Stimulated activated CD4-positive, alpha-beta T cell treated with anti-CD3 and anti-CD28 coated beads, Interleukin-15, amount 100 ng/mL, for 24 hours (primary cell): Measurements from ENCODE around the gene NFATC3.
A peak's percentile ranks its signal among the peaks of the same experiment; 100 is the strongest.
"Not testable (repeated sequence)": the region's sequence is repeated elsewhere in the genome, so short reads cannot be mapped to it uniquely, and the experiment has no call there.

Source experiments
- DNase-seq: peaks from one replicate; pipeline ENCODE4 v3.0.0-alpha.2; 2020

The NFATC3 gene

GRCh38 chr16:68090130-68090529 is 5.0 kb downstream of the NFATC3 start:
- DNase-seq, result no peak

- DNase-seq, result no peak
These were observed 5.4 kb downstream of the NFATC3 start for GRCh38 chr16:68090533-68090932.

GRCh38 chr16:68091380-68092261 is 6.5 kb downstream of the NFATC3 start:
- DNase-seq, result no peak

- DNase-seq, result not testable (repeated sequence)
These were observed 7.1 kb downstream of the NFATC3 start for GRCh38 chr16:68092275-68092674.

- DNase-seq, result no peak
These were observed 8.8 kb downstream of the NFATC3 start for GRCh38 chr16:68093816-68094613.

- DNase-seq, result no peak
These were observed 9.4 kb downstream of the NFATC3 start for GRCh38 chr16:68094614-68094934.

- no peak for DNase-seq
These were observed 11.3 kb downstream of the NFATC3 start for GRCh38 chr16:68096491-68096890.

DNA sequence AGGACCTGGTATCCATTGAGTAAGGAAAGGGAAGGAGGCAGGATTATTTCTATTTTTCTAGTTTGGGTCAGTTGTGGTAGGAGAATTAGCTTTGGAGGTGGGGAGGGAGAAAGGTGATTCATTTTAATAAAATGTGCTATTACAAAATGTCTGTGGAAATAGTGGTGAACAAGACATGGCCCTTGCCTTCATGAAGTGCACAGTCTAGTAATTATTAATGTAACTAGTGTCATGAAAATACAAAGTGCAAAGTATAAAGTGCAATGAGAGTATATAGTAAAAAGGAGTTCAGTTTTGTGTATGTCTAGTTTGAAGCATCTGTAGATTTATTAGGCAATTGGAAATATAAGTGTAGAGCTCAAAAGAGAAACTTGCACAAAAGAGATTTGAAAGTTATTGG is 11.9 kb downstream of the NFATC3 start:
- no peak for DNase-seq

DNA sequence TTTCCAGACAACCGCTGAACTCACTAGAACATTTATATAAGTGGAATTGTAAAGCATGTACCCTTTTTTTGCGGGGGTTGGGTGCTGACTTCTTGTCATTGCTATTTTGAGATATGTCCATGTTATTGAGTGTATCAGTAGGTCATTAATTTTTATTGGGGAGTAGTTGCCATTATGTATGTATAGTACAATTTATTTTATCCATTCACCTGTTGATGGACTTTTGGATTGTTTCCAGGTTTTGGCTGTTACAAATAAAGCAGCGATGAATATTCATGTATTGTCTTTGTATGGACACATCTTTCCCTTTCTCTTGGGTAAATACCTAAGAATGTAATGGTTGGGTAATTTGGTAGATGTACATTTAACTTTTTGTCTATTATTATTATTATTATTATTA is 12.7 kb downstream of the NFATC3 start:
- no peak for DNase-seq

DNA sequence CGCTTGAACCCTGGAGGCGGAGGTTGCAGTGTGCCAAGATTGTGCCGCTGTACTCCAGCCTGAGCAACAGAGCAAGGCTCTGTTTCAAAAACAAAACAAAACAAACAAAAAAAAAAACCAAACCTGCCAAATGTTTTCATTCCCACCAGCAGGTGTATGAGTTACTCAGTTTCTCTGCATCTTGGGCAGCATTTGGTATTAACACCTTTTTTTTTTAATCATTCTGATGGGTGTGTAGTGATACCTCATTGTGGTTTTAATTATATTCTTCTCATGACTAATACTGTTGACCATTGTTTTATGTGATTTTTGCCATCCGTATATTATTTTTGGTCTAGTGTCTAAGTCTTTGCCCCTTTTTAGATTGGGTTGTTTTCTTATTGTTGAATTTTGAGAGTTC is 15.3 kb downstream of the NFATC3 start:
- no peak for DNase-seq

DNA sequence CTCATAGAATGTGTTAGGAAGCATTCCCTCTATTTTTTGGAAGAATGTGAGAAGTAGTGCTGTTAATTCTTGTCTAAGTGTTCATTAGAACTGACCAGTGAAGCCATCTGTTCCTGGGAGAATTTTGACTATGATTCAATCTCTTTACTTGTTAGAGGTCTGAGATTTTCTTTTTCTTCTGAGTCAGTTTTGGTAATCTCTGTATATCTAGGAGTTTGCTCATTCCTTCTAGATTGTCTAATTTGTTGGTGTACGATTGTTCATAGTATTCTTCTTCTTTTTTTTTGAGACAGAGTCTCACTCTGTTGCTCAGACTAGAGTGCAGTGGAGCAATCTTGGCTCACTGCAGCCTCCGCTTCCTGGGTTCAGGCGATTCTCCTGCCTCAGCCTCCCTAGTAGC is 20.4 kb downstream of the NFATC3 start:
- no peak for DNase-seq

DNA sequence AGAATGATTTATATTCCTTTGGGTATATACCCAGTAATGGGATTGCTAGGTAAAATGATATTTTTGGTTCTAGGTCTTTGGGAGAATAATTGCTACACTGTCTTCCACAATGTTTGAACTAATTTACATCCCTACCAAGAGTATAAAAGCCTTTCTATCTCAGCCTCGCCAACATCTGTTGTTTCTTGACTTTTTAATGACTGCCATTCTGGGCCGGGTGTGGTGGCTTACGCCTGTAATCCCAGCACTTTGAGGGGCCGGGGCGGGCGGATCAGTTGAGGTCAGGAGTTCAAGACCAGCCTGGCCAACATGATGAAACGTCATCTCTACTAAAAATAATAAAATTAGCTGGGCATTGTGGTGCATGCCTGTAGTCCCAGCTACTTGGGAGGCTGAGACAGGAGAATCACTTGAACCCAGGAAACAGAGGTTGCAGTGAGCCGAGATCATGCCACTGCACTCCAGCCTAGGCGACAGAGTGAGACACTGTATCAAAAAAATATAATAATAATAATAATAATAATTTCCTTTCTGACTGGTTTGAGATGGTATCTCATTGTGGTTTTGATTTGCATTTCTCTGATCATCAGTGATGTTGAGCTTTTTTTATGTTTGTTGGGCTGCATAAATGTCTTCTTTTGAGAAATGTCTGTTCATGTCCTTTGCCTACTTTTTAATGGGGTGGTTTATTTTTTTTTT is 22.2 kb downstream of the NFATC3 start:
- not testable (repeated sequence) for DNase-seq

- not testable (repeated sequence) for DNase-seq
These were observed 24.0 kb downstream of the NFATC3 start for GRCh38 chr16:68109156-68109555.

- not testable (repeated sequence) for DNase-seq
These were observed 25.4 kb downstream of the NFATC3 start for GRCh38 chr16:68110611-68111010.

- DNase-seq, result no peak
These were observed 26.2 kb downstream of the NFATC3 start for GRCh38 chr16:68111379-68111778.

- DNase-seq, result no peak
These were observed 28.0 kb downstream of the NFATC3 start for GRCh38 chr16:68113059-68113761.

- DNase-seq, result peak; percentile 14
These were observed 28.6 kb downstream of the NFATC3 start for GRCh38 chr16:68113765-68114240.

DNA sequence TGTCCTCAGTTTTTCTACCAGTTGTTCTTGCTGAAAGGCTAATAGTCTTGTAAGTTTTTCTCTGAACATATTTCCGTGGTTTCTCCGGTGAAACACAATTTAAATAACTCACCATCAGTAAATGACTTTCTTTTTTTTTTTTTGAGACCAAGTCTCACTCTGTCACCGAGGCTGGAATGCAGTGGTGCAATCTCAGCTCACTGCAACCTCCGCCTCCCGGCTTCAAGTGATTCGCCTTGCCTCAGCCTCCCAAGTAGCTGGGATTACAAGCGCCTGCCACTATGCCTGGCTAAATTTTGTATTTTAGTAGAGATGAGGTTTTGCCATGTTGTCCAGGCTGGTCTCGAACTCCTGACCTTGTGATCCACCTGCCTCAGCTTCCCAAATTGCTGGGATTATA is 29.8 kb downstream of the NFATC3 start:
- not testable (repeated sequence) for DNase-seq

DNA sequence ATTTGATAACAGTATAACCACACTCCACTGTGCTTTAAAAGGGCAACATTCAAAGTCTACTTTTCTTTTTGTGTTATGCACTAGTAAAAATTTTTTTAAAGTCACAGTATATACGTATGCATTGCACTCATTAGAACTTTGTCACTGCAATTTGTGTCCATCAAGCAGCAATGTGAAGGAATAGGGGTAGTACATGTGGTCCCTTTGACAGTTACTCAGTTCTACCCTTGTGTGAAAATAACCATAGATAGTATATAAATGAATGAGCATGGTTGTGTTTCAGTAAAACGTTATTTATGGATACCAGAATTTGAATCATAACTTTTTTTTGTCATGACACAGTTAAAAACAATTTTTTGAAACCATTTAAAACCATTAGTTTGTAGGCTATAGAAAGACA is 30.7 kb downstream of the NFATC3 start:
- no peak for DNase-seq

- no peak for DNase-seq
These were observed 31.2 kb downstream of the NFATC3 start for GRCh38 chr16:68116256-68116867.

DNA sequence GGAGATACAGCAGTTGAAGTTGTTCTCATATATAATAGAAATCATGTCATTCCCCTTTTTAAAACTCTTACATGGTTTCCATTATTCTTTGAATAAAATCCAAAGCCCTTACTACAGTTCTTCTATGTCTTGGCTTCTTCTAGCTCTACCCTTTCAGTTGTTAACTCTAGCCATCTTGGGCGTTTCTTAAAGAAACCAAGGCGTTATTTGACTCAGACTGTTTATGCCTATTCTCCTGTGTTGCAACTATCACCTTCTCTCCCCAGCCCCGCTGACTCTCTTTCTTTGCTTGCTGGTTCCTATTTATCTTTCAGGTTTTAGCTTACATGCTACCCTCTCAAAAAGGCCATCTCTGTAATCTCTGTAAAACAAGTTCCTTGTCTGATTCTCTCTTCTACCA is 32.7 kb downstream of the NFATC3 start:
- no peak for DNase-seq

- DNase-seq, result not testable (repeated sequence)
These were observed 33.8 kb downstream of the NFATC3 start for GRCh38 chr16:68118954-68119353.
